GM12878 (cell line): Measurements from ENCODE around the gene MBOAT1. TPM values are rescaled to one million over a fixed set of nuclear protein-coding genes. Genes with fewer than 3 reads are reported as not detected.
A peak's percentile ranks its signal among the peaks of the same experiment; 100 is the strongest.

Experiments used
- BACH1 ChIP-seq: fragments of 450-650 bp; IDR thresholded peaks from 2 replicates; pipeline ENCODE4 v1.6.1; 2017; ENCODE audit warnings: mild to moderate bottlenecking, borderline replicate concordance
- CHD1 ChIP-seq: IDR thresholded peaks from 2 replicates; pipeline ENCODE4 v1.6.1; 2012; ENCODE audit warnings: low read depth, low read length, improper control_type of control experiment
- CHD4 ChIP-seq: fragments of 200-600 bp; sonication (generic); IDR thresholded peaks from 2 replicates; pipeline ENCODE4 v1.6.1; 2016; ENCODE audit warnings: mild to moderate bottlenecking
- HCFC1 ChIP-seq: fragments of 150-350 bp; IDR thresholded peaks from 2 replicates; pipeline ENCODE4 v1.6.1; 2014; ENCODE audit warnings: low read length
- IRF3 ChIP-seq: fragments of 450-650 bp; IDR thresholded peaks from 2 replicates; pipeline ENCODE4 v1.6.1; 2014; ENCODE audit warnings: mild to moderate bottlenecking
- KAT2A ChIP-seq: conservative IDR thresholded peaks from 2 replicates; pipeline ENCODE4 v1.6.1; 2011; ENCODE audit warnings: low read depth, low read length; ENCODE audit not compliant: control insufficient read depth
- KLF5 ChIP-seq: fragments of 450-650 bp; IDR thresholded peaks from 2 replicates; pipeline ENCODE4 v1.6.1; 2014; ENCODE audit warnings: mild to moderate bottlenecking; ENCODE audit not compliant: partially characterized antibody
- MTA3 ChIP-seq: IDR thresholded peaks from 2 replicates; pipeline ENCODE4 v1.6.1; 2012; ENCODE audit warnings: low read length, inconsistent platforms, borderline replicate concordance
- MYC ChIP-seq: IDR thresholded peaks from 2 replicates; pipeline ENCODE4 v1.6.1; 2011; ENCODE audit warnings: mild to moderate bottlenecking, low read length, moderate library complexity, inconsistent platforms; ENCODE audit not compliant: insufficient read depth, insufficient replicate concordance, insufficient read length, severe bottlenecking
- NFYA ChIP-seq: IDR thresholded peaks from 2 replicates; pipeline ENCODE4 v1.6.1; 2011; ENCODE audit warnings: low read depth, mild to moderate bottlenecking, low read length, improper control_type of control experiment, borderline replicate concordance
- NR2C2 ChIP-seq: IDR thresholded peaks from 2 replicates; pipeline ENCODE4 v1.6.1; 2011; ENCODE audit warnings: borderline replicate concordance, low read depth; ENCODE audit not compliant: control insufficient read depth, insufficient read length
- PML ChIP-seq: IDR thresholded peaks from 2 replicates; pipeline ENCODE4 v1.6.1; 2012; ENCODE audit warnings: low read length, inconsistent platforms
- POU2F2 ChIP-seq: IDR thresholded peaks from 3 replicates; pipeline ENCODE4 v1.6.1; 2011; ENCODE audit warnings: low read depth, mild to moderate bottlenecking, low read length, borderline replicate concordance
- SMARCA5 ChIP-seq: fragments of 450-650 bp; IDR thresholded peaks from 2 replicates; pipeline ENCODE4 v1.6.1; 2017; ENCODE audit warnings: mild to moderate bottlenecking
- SP1 ChIP-seq: IDR thresholded peaks from one replicate; pipeline ENCODE4 v1.6.1; 2011; ENCODE audit warnings: low read depth, low read length
- SREBF2 ChIP-seq: IDR thresholded peaks from 2 replicates; pipeline ENCODE4 v1.6.1; 2012; ENCODE audit warnings: mild to moderate bottlenecking, low read length
- SUPT20H ChIP-seq: IDR thresholded peaks from 2 replicates; pipeline ENCODE4 v1.6.1; 2011; ENCODE audit warnings: low read depth, mild to moderate bottlenecking, low read length, moderate library complexity, borderline replicate concordance; ENCODE audit not compliant: control insufficient read depth
- ZBTB4 ChIP-seq: fragments of 450-650 bp; formaldehyde crosslinking; IDR thresholded peaks from 2 replicates; pipeline ENCODE4 v1.4.0; 2022; ENCODE audit warnings: mild to moderate bottlenecking, moderate library complexity
- ZNF384 ChIP-seq: IDR thresholded peaks from 2 replicates; pipeline ENCODE4 v1.6.1; 2012; ENCODE audit warnings: low read depth, mild to moderate bottlenecking, low read length, improper control_type of control experiment, borderline replicate concordance
- ZNF592 ChIP-seq: fragments of 450-650 bp; IDR thresholded peaks from 2 replicates; pipeline ENCODE4 v1.6.1; 2017; ENCODE audit warnings: mild to moderate bottlenecking, moderate library complexity
- polyA plus RNA-seq, 11 experiments: library from polyadenylated mRNA; depleted of rRNA in 4 of 11; unstranded in 6 of 11; stranded (reverse) in 5 of 11; fragments of >200 nt; fragmentation: Nextera tagmentation in 4 of 11; fragmentation: Illumina TruSeq in 1 of 11; extraction: Ambion mirVana in 4 of 11; extraction: Trizol in 1 of 11; gene quantifications; 1 replicate in 1 of 11; 2 replicates in 10 of 11; pipeline versions ENCODE4 v1.2.1 to v1.2.3, GENCODE V29; 2011 to 2016; ENCODE audit warnings: inconsistent platforms in 2 of 11, missing spikeins in 2 of 11, low read depth in 1 of 11
- total RNA-seq, 4 experiments: library from RNA; depleted of rRNA in 3 of 4; stranded (reverse); fragments of >200 nt in 3 of 4; fragmentation: Illumina TruSeq in 1 of 4; extraction: Trizol in 1 of 4; gene quantifications; 2 replicates each; pipeline versions ENCODE4 v1.2.1 to v1.2.3, GENCODE V29; 2013 to 2021

The MBOAT1 gene
- total and polyA plus RNA-seq, 10 of the 15 experiments (the other 5 are each of a cell fraction or from before 2014, with no cell fraction given): 0.39 to 21.0 (median 11.6) TPM

GRCh38 chr6:20203561-20204511 lies 8.4 kb downstream of the MBOAT1 start (continued):
- TF ChIP-seq ZNF592 (0 out of 2 replicates have a peak, but pooled peaks have one; percentile 63), NR2C2 (no peak), MTA3 (no peak), CHD4 (no peak), CHD1 (no peak), SUPT20H (no peak), SMARCA5 (no peak), KAT2A (no peak), ZNF384 (no peak), HCFC1 (no peak), PML (no peak), NFYA (no peak), MYC (no peak), POU2F2 (no peak), KLF5 (no peak), SREBF2 (no peak), BACH1 (no peak), IRF3 (no peak), SP1 (no peak), ZBTB4 (CRISPR knock-in tag) (peak; percentile 47; the same call in 1 of the 2 replicates)
